HG02571 (cell line): Measurements from ENCODE around the gene PDYN.

Experiments
- ATAC-seq: cut with Tn5 transposase; IDR thresholded peaks from one replicate; pipeline ENCODE4 v1.9.1; 2021; ENCODE audit warnings: mild to moderate bottlenecking, moderate library complexity; ENCODE audit not compliant: unreplicated experiment

Gene PDYN

DNA sequence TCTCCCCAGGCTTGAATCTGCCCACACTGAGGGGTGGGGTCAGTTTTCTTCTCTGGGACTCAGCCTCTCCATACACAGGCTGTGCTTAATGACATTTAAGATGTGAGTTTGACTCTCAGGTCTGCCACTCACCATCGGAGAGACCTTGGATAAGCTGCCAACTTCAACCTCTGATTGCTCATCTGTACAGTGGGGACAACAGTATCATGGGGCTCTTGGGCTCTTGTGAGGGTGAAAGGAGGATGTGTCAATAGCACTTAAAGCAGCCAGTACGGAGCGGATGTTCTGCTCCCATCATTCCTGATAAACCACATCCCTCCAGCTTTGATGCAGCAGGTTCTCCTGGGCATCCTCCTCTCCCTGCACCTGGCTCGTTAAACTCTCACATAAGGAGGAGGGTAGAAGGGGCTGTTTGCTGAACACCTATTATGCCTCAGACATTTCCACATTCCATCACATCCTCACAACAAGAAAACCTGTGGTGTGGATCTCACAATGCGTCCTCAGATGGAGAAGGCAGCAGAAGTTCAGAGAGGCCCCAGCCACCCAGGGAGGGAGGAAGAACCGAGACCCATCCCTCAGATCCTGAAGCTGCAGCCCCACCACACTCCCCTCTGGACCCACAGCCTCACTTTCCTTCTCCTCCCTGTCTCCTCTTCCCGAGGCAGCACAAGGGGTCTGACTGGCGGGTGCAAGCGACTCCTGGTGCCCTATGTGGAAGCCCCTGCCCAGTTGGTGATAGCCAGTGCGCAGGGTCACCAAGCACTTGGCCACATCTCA, 1.9 kb upstream of the PDYN start:
- no peak for ATAC-seq

DNA sequence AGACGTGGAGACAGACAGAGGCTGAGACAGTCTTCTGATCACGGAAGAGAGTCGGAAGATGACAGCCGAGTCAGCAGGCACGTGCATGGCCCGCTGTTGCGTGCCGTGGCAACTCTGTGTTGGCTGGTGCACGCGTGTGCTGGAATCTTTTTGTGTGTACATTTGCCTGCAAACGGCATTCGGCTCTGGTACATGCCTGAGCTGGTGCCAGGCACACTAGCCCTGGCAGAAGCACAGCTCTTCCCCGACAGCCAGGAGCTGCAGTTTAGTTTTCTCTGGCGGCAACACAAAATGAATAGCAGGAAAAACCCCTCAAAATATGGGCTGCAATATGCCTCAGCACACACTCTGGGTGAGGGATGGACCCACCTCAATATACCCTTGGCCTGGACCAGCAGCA, 769 bp upstream of the PDYN start:
- no peak for ATAC-seq

DNA sequence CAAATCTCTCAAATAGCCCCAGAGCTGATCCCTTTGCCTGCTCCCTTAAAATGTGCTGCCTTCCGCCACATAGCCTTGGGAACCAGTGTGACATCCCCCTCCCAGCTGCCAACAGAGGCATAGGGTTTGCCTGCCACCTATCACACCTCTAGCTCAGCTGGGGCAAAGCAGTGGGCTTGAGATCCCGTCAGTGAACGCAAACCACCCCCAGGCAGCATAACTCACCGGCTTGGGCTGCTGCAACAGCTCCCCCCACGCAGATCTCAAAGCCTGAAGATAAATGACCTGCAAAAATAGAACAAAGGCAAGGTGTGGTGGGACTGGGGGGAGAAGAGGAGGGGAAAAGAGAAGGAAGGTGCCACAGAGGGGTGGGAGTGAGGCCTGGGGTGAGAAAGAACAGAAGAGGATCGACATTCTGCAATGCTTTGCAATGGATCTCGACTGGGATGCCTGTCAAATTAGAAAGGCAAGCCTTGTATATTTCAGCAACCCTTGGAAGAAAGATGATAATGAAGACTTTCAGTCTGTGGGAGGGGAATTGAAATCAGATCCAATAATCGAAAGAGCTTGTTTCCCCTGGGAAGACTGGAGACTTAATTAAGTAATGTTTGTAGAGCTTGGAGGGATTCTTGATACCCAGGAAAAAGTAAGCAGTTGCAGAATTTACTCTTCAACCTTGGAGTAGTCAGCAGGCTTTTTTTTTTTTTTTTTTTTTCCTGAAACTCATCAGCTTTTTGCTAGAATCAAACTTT, 1.3 kb downstream of the PDYN start:
- ATAC-seq = no peak

DNA sequence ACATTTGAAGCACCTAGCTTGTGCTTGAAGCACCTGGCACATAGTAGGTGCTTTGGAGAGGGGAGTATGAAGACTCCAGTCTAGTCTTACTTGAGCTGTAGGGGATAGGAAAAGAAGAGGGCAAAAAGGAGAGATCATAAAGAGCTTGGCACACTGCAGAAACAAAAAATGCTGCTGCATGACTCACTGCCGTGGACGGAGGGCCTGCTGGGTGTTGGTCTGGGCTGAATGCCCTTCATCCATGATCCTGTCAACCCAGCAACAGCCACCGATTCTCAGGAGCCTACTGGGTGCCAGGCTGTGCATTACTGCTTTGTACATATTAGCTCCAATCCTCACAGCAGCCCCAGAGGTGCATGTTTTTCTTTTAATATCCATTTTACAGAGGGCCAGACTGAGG, 6.0 kb downstream of the PDYN start:
- ATAC-seq = no peak

DNA sequence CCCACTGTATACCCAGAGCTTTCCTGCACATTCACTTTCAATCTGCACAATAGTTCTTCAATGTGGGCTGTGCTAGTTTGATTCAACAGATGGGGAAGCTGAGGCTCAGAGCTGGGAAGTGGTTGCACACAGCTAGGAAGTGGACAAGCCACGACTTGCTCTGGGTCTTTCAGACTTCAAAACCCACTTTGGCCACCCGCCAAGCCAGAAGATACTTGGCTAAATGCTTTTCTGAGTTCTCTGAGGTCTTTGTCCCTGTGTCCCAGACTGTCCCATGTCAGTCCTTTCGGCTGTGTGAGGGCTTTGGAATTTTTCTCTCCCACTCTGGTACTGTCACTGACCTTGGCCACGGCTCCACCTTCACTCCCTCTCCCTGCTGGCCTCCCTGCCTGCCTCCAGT, 10.6 kb downstream of the PDYN start:
- ATAC-seq = no peak

DNA sequence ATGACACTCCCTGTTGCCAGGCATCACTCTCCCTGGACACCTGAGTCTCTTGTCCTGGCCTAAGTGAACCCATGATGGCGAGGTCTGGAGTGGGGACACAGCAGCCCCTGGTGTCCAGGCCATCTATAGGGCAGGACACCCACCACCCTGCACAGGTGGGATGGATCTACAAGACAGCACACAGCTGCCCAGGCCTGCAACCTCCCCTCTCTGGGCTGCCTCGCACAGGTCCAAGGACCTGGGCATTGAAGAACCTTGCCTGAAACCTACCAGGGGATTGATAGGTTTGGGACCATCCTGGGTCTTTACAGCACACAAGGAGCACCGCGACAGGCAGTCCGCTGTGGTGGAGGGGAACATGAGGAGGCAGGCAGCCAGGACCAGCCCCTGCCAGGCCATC, 11.2 kb downstream of the PDYN start:
- no peak for ATAC-seq

DNA sequence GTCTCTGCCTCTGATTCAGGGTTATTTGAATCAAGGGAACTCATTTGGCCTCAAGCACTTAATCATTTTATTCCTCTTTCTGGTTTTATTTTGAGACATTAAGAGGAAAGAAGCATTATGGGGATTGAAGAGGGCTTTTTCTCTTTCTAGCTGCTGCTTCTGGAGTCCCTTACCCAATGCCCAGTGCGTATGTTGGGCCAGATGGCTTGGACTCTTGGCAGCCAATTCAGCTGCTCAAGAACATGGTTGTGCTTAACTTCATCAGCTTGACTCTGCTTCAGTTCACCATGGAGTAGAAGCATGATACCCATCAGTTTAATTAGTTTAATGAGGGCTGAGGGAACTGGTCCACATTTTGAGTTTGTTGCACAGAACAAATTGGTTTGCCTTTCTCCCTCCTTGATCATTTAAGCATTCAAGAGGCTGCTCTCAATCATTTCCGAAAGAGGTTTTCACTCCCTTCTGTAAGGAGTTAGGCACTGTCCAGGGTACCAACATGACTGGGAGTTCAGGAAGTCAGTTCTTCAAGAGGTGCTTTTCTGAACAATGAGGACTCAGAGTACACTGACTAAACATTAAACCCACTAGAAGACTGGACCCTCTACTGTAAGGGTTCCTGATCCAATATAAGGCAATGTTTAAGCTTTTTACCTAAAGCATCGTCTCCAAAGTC, 14.6 kb downstream of the PDYN start:
- ATAC-seq = no peak

DNA sequence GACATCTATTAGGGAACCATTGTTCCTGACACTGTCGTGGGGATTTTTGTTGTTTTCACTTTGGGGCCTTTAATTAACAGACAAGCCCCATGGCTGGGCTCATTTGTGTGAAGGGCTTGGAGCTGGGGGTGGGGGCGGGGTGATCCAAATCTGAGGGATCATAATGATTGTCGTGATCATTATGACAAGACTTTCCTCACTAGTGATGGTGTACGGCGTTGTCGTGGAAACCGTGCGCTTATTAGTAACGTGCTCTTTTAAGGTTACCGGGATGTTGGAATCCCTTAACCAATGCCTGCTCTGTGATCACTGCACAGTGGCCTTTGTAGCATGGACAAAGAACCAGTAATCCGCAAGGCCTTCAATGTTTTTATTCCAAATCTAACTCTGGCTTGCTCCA, 18.6 kb downstream of the PDYN start:
- no peak for ATAC-seq

DNA sequence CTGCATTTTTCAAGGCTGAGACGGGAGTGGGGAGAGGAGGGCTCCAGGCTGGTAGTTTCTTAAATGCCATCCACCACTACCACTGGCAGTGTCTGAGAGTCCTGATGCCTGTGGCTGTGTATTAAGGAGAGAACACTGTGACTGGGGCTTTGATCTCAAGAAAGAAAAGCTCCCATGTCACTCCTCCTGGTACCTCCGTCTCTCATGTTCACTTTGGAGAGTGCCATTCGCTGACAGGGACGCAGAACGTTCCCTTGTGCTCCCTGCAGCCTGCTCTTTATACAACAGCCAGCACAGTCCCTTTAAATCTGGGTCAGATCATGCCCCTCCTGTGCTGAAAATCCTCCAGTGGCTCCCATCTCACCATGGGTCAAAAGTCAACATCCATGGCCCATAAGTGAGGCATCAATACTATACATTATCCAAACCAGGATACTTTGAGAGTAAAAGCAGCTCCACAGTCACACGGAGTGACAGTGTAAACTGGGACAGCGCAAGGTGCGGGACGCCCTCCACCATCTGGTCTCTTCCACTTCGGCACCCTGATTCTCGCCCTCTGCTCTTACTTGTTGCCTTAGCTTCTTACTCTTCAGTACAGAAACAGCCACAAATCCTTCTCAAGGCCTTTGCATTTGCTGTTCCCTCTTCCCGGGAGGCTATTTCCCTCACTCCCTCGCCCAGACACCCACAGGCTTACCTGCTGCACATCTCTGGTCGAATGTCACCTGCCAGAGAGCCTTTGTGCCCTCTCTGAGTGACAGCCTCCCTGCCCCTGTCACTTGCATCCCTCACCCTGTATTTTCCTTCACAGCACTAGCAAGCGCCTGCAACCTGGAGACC, 20.0 kb downstream of the PDYN start:
- no peak for ATAC-seq

DNA sequence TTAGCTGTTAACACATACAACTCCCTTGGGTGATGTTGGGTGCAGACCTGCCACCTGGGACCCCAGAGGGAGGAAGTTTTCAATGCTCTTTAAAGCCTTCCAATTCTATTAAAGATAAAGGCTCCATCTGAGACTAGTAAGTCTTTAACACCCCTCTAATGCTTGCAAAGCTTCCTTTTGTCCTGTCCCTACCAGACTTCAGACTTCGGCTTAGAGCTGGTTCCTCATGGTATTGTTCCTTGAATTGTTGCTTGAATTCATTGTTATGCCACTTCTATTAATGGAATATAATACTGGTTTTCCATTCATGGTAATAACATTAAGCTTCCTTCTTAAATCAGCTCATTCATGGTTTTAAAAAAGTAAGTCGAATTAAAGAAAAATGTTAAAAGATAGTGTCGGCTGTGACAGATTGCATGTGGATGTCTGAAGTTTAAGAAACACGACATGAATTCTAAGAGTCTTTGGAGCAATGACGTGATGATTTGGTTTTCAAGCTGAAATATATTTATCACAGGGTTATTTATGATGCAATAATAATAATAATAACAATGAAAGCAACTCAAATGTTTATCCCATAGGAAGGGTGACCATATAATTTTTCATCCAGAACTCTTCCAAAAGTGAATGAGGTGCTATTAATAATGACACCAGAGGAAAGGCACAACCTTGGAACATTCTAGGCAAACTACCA, 21.8 kb downstream of the PDYN start:
- no peak for ATAC-seq

DNA sequence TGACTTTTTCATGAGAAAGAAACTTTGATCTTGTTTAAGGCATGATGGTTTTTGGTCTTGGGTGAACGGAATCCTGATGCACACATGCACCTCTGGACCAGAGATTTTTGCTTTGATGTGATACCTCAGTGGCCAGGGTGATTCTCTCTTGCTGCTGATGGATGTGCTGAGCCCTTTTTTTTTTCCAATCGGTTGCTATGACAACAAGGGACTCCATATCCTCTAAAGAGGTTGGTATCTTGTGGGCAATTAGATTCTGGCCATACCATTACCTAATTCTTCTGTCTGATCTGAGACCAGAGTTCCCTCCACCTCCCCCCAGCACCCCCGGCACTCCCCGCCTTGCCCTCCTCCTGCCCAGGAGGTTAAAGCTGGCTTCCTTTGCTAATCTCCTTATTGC, 24.9 kb downstream of the PDYN start:
- ATAC-seq = no peak

DNA sequence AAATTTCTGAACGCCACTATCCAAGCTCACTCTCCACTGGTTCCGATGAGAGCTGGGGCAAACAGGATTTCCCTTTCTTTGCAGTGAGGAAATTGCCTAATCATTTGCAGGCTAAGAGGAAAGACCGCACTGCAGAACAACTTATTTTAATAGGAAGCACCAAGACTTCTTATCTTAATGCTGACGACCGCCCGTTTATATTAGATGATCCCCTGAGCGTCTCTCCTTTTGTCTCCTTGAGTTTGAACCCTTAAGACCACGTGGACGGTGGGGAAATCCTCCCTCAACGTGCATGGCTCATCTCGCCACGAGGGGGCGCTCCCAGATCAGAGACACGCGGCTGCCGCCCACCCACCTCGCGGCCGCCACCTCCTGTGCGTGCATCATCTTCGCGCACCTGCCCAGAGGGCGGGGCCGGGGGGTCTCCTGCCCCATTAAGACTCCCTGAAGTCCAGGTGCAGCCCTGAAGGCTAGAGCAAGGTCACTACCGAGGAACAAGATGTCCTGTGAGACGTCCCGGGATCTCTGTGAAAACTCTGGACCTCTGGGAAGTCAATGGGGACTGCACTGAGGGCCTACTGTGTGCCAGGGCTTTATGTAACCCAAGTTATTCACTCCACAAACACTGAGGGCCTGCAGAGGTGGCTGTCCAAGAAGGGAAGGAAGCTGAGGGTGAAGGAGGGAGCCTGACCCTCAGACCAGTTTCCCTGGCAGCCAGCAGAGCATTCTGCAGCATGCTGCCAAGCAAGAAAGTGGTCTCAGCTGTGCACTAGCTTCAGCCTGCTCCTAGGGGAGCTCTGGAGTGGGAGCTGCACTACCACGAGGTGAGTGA, 28.1 kb downstream of the PDYN start:
- no peak for ATAC-seq

DNA sequence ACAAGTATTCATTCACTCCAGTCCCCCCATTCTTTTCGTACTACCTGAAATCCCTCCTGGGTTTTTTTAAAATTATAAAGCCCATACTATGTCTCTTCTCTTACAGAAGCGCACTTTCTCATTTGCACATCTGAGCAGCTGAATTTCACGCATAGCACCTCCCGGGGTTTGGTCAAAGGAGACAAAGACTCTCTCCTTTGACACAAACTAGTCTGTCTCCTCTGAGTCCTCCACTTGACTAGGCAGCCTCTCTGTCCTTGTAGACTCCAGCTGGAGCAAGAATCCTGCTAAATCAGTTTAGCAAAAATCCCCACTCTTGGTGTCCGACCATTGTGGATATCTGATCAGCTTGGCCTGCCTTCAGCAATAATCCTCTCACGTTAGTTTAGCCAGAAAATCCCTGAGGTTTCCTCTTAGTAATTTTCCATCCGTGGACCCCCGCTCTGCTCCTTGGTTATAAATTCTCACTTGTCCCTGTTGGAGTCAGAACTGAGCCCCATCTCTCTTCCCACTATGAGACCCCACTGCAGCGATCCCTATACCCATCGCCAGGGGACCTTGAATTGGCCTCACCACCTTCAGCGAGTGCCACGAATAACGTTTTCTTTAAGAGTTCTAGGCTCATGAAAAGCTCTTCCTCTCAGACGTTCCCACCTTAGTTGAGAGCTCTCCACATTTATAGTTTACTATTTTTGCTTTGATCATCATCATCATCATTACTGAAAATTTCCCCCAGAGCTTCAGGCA, 29.0 kb downstream of the PDYN start:
- no peak for ATAC-seq

DNA sequence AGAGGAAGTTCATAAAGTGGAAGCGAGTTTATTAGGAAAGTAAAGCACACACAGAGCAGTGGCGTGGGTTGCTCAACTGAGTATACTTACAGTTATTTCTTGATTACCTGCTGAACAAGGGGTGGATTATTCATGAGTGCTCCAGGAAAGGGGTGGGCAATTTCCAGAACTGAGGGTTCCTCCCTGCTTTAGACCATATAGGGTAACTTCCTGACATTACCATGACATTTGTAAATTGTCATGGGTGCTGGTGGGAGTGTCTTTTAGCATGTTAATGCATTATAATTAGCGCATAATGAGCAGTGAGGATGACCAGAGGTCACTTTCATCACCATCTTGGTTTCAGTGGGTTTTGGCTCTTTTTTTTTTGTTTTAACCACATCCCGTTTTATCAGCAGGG, 29.8 kb downstream of the PDYN start:
- ATAC-seq = no peak

DNA sequence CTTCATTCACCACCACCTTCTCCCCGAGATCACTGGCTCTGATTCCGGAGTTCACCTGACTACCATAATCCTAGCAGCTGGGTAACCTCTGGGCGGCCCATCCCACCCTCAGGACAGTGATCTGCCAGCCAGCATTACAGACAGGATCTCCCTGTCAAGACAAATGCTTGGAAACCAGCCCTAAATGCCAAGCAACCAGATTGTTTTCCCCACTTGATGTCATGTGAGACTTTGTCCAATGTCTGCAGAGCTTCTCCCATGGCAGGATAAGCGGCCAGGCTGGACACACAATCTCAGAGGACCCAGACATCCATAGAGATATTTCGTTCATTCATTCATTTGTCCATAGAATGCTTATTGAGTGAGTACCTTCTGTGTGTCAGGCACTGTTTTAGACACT, 32.5 kb downstream of the PDYN start:
- no peak for ATAC-seq

DNA sequence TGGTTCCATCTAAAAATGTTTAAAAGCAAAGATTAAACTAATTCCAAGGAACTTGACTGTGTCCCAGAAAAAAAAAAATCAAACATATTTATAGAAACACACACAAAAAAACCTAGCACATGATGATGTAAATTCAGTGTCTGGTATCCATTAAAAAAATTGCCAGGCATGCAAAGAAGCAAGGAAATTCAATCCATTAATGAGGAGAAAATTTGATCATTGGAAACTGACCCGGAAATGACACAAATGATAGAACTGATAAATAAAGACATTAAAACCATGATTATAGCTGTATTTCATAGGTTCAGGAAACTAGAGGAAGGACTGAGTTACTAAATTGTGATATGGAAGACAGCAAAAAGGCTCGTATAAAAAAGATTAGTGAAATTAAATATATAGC, 34.7 kb downstream of the PDYN start:
- ATAC-seq = no peak

DNA sequence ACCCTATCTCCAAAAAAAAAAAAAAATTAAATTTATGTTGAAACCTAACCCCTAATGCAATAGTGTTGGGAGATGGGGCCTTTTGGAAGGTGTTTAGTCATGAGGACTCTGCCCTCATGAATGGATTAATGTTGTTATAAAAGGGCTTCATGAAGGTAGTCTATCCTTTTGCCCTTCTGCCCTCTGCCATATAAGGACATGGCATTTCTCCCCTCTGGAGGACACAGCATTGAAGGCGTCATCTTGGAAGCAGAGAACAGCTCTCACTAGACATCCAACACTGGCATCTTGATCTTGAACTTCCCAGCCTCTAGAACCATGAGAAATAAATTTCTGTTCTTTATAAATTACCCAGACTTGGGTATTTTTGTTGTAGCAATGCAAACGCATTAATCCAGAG, 35.4 kb downstream of the PDYN start:
- no peak for ATAC-seq

DNA sequence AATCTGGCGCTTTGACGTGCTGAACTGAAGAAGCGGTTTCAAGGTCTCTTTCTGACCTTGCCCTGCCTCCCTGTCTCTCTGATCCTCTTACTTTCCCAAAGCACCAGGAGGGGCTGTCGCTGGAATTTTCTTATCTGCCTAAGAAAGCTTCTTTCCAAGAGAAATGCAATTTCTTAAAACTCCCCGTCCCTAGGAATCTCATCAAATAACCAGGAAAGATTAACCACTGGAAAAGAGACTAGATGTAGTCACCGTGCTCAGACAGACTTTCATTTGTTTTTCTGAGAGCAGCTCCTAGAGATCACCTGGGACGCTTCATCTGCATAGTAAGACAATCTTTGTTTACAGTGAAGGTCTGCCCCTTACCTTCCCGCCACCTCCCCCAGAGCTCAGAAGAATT, 38.6 kb downstream of the PDYN start:
- ATAC-seq = no peak

DNA sequence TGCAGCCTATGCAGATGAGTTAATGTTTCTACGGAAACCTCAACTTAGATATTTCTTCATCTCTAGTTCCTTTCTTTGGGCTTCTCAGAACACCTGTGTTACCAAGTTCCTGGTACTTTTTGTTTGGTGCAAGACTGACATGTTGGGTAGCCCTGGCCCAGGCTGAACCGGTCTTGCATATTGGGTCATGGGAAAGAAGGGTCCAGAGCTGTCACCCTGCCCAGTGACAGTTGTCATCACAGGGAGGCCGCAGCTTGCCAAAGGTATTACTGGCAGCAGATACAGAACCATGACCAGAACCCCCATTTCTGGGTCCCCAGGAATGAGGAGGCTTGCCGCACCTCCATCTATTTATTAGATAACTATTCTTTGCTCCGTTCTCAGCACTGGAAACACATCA, 40.2 kb downstream of the PDYN start:
- ATAC-seq = no peak
